Endodermal cell (in vitro differentiated cells): Measurements from ENCODE around the gene GNG12. TPM values are rescaled to one million over a fixed set of nuclear protein-coding genes. Genes with fewer than 3 reads are reported as not detected.

Experiments used
- DNase-seq: peaks from one replicate; pipeline ENCODE4 v3.0.0-alpha.2; 2017
- H3K27ac ChIP-seq: 2 replicates; pipeline ENCODE4 v1.5.1; 2013; ENCODE audit warnings: mild to moderate bottlenecking, low read depth, low read length, moderate library complexity
- H3K27me3 ChIP-seq: 2 replicates; pipeline ENCODE4 v1.6.1; 2013; ENCODE audit warnings: mild to moderate bottlenecking, low read length, moderate library complexity; ENCODE audit not compliant: insufficient read depth, control insufficient read depth, poor library complexity, severe bottlenecking
- H3K36me3 ChIP-seq: 2 replicates; pipeline ENCODE4 v1.7.0; 2013; ENCODE audit warnings: mild to moderate bottlenecking, low read length, moderate library complexity; ENCODE audit not compliant: control insufficient read depth, insufficient read depth
- H3K4me1 ChIP-seq: one replicate; pipeline ENCODE4 v1.7.0; 2013; ENCODE audit warnings: low read length; ENCODE audit not compliant: control insufficient read depth, insufficient read depth
- H3K4me3 ChIP-seq: 2 replicates; pipeline ENCODE4 v1.5.1; 2013; ENCODE audit warnings: mild to moderate bottlenecking, low read length, moderate library complexity
- H3K9ac ChIP-seq: 2 replicates; pipeline ENCODE4 v1.6.1; 2013; ENCODE audit warnings: mild to moderate bottlenecking, low read length, moderate library complexity; ENCODE audit not compliant: poor library complexity, severe bottlenecking; ENCODE audit errors: extremely low read depth
- H3K9me3 ChIP-seq: 2 replicates; pipeline ENCODE4 v1.6.1; 2013; ENCODE audit warnings: mild to moderate bottlenecking, low read length, moderate library complexity; ENCODE audit not compliant: control insufficient read depth
- H3K27ac Mint-ChIP-seq: 2 replicates; pipeline ENCODE4 v1.8.0; 2020; ENCODE audit warnings: mixed read lengths
- H3K27me3 Mint-ChIP-seq: 2 replicates; pipeline ENCODE4 v1.8.0; 2021; ENCODE audit warnings: mild to moderate bottlenecking, mixed read lengths; ENCODE audit not compliant: insufficient read depth
- H3K36me3 Mint-ChIP-seq: 2 replicates; pipeline ENCODE4 v1.8.0; 2020; ENCODE audit warnings: low read depth, mixed read lengths
- H3K4me1 Mint-ChIP-seq: 2 replicates; pipeline ENCODE4 v1.8.0; 2020; ENCODE audit warnings: mixed read lengths
- H3K4me3 Mint-ChIP-seq: 2 replicates; pipeline ENCODE4 v1.8.0; 2020; ENCODE audit warnings: mild to moderate bottlenecking, moderate library complexity, mixed read lengths
- H3K9me3 Mint-ChIP-seq: 2 replicates; pipeline ENCODE4 v1.8.0; 2020; ENCODE audit warnings: mild to moderate bottlenecking, mixed read lengths
- WGBS, 2 experiments: methylation state at CpG; one replicate each; pipeline versions ENCODE4 v1.1.5 to v1.1.7; 2013; ENCODE audit warnings: missing lambda C conversion rate in 2 of 2, mixed read lengths in 1 of 2; ENCODE audit not compliant: insufficient coverage in 1 of 2, insufficient read length in 1 of 2; 5-methylcytosine and 5-hydroxymethylcytosine counted together
- total RNA-seq, 2 donors: library from RNA; stranded (reverse); fragmentation: NEBNext Ultra II Directional in 1 of 2; extraction: Animal tissue kit (Norgen Biotek cat#: 25700) in 1 of 2; gene quantifications; 2 replicates in 1 of 2; 3 replicates in 1 of 2; pipeline ENCODE4 v1.2.1, GENCODE V29; 2021
- TF ChIP-seq, protein P1 (sequence below): fragments of 200-600 bp; sonication (generic); conservative IDR thresholded peaks from 2 replicates; pipeline ENCODE4 v1.5.0; 2021; ENCODE audit warnings: antibody characterized with exemption, mild to moderate bottlenecking

The GNG12 gene
- total RNA-seq, 2 donors from 2014 or later: 7.7 to 9.2 TPM

DNA sequence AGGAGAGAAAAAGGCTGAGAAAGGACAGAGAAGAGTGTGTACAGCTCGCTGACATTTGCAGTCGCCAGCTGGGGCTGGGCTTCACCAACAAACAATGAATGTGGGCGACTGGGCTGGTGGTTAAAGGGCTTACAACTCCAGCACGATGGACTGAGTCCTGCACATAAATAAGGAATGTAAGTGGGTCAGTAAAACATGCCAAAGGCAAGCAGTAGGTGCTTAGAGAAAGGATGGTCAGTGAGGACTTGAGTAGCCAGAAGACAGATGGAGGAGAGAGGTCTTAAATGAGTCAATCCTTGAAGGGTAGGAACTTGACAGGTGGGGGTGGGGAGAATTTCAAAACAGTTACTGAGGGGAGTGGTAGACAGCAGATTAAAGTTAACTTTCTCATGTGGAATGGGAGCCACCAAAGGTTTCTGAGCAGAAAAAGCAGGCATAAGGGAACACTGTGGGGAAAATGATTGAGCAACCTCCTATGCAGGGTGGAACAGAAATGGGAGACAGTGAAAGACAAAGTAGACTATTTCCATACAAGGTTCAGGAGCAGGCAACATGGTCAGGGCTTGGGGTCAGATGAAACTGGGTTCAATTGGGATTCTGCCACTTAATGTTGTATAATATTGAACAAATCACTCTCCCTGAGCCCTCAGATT is 110.8 kb downstream of the GNG12 start:
- no peak for DNase-seq
- H3K4me1 Mint-ChIP-seq: peaks cover 15% of the 10 kb centered on the region
- no peak overlapping the region for H3K27ac ChIP-seq
- peaks cover 18% of the 10 kb centered on the region for H3K4me1 ChIP-seq
- H3K9me3 Mint-ChIP-seq: no peaks in the 10 kb centered on the region
- H3K27ac Mint-ChIP-seq: no peak overlapping the region
- H3K4me3 Mint-ChIP-seq: no peak overlapping the region
- WGBS, 2 experiments: 85 to 91% methylated on average over 4 of the region's 4 CpGs
- TF ChIP-seq, protein P1, sequence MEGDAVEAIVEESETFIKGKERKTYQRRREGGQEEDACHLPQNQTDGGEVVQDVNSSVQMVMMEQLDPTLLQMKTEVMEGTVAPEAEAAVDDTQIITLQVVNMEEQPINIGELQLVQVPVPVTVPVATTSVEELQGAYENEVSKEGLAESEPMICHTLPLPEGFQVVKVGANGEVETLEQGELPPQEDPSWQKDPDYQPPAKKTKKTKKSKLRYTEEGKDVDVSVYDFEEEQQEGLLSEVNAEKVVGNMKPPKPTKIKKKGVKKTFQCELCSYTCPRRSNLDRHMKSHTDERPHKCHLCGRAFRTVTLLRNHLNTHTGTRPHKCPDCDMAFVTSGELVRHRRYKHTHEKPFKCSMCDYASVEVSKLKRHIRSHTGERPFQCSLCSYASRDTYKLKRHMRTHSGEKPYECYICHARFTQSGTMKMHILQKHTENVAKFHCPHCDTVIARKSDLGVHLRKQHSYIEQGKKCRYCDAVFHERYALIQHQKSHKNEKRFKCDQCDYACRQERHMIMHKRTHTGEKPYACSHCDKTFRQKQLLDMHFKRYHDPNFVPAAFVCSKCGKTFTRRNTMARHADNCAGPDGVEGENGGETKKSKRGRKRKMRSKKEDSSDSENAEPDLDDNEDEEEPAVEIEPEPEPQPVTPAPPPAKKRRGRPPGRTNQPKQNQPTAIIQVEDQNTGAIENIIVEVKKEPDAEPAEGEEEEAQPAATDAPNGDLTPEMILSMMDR: no peak
- H3K36me3 ChIP-seq: no peaks in the 10 kb centered on the region
- no peaks in the 10 kb centered on the region for H3K36me3 Mint-ChIP-seq
- no peaks in the 10 kb centered on the region for H3K27me3 Mint-ChIP-seq
- H3K9ac ChIP-seq: no peak overlapping the region
- H3K4me3 ChIP-seq: no peak overlapping the region
- H3K9me3 ChIP-seq: no peaks in the 10 kb centered on the region
- no peaks in the 10 kb centered on the region for H3K27me3 ChIP-seq

DNA sequence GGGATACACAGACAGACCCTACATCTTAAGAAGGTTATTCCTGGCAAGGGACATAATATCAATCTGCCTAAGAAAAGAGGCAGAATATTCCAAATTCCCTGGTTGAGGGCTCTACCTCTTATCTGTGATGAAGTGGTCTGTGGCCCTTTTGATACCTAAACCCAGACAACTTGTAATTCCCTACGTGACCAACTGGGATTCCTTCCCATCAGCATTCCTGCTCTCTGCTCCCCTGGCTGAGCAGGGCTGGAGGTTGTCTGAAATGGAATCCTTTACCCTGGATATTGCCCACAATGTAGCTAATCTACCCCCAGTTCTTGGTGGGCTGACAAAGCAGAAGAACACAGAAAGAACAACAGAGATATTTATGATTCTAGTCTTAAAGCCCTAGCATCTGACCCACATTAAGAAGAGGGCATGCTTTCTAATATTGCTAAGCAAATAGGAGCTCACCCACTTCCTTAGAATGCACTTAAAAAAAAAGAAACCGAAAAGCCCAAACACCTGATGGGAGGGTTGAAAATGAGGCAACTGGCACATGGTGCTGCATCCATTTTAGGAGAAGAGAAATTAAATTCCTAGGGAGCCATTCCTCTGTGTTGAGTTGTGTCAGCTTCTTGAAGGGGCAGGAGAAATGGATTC is 111.5 kb downstream of the GNG12 start:
- Histone ChIP-seq H3K36me3 (no peaks in the 10 kb centered on the region), H3K4me3 (no peak overlapping the region), H3K9ac (no peak overlapping the region), H3K4me1 (peaks cover 20% of the 10 kb centered on the region), H3K27ac (no peak overlapping the region), H3K9me3 (no peaks in the 10 kb centered on the region), H3K27me3 (no peaks in the 10 kb centered on the region)
- TF ChIP-seq, protein P1: peak; percentile 34
- Mint-ChIP-seq H3K36me3 (no peaks in the 10 kb centered on the region), H3K27me3 (no peaks in the 10 kb centered on the region), H3K27ac (no peak overlapping the region), H3K9me3 (no peaks in the 10 kb centered on the region), H3K4me3 (no peak overlapping the region), H3K4me1 (peaks cover 15% of the 10 kb centered on the region)
- 60 to 78% methylated on average over 1 to 2 of the region's 2 CpGs for WGBS, 2 experiments
- DNase-seq: no peak

DNA sequence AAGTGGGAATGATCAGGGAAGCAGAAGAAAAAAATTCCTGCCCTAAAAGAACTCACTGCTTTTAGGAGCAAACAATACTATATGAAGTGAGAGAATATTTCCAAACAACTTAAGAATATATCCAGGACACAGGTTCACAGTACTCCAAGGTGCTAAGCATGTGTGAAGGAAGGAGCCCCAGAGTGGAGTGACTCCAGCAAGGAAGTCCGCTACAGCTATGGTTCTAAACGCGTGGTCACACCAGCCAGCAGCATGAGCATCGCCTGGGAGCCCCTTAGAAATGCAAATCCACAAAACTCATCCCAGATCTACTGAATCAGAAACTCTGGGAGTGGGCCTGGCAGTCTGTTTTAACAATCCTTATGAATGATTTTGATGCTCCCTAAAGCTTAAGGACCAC is 112.2 kb downstream of the GNG12 start:
- no peak overlapping the region for H3K4me3 ChIP-seq
- Mint-ChIP-seq H3K4me3 (no peak overlapping the region), H3K36me3 (no peaks in the 10 kb centered on the region), H3K4me1 (peaks cover 20% of the 10 kb centered on the region), H3K9me3 (no peaks in the 10 kb centered on the region), H3K27me3 (no peaks in the 10 kb centered on the region), H3K27ac (no peak overlapping the region)
- H3K9me3 ChIP-seq: no peaks in the 10 kb centered on the region
- peaks cover 23% of the 10 kb centered on the region for H3K4me1 ChIP-seq
- no peaks in the 10 kb centered on the region for H3K36me3 ChIP-seq
- 38 to 61% methylated on average over 4 of the region's 4 CpGs for WGBS, 2 experiments
- H3K27ac ChIP-seq: no peak overlapping the region
- TF ChIP-seq, protein P1: no peak
- no peaks in the 10 kb centered on the region for H3K27me3 ChIP-seq
- DNase-seq: peak; percentile 75
- H3K9ac ChIP-seq: no peak overlapping the region
